Left lung (tissue), 10 donors: ENCODE data around the gene LEMD1. TPM values are rescaled to one million over a fixed set of nuclear protein-coding genes. Genes with fewer than 3 reads are reported as not detected.
A peak's percentile ranks its signal among the peaks of the same experiment; 100 is the strongest.

Experiments used
- ATAC-seq: fragments of 200-7000 bp; cut with Tn5 transposase; one replicate; pipeline ENCODE4 v1.9.1; 2020; ENCODE audit warnings: moderate library complexity
- DNase-seq, 4 donors: peaks; one replicate each; pipeline ENCODE4 v3.0.0-alpha.2; 2013 to 2020
- H3K27ac ChIP-seq, 2 donors: fragments of 200-600 bp; sonication (generic) in 1 of 2; one replicate each; pipeline versions ENCODE4 v1.5.0 to v1.8.0; 2020 to 2021
- H3K27me3 ChIP-seq, 2 donors: fragments of 200-600 bp; sonication (generic) in 1 of 2; one replicate each; pipeline versions ENCODE4 v1.5.0 to v1.8.0; 2020 to 2021
- H3K36me3 ChIP-seq, 2 donors: fragments of 200-600 bp; sonication (generic) in 1 of 2; one replicate each; pipeline versions ENCODE4 v1.5.0 to v1.8.0; 2020 to 2021
- H3K4me1 ChIP-seq, 2 donors: fragments of 200-600 bp; one replicate each; pipeline ENCODE4 v1.8.0; 2021
- H3K4me3 ChIP-seq, 2 donors: fragments of 200-600 bp; sonication (generic) in 1 of 2; one replicate each; pipeline versions ENCODE4 v1.5.0 to v1.8.0; 2020 to 2021; ENCODE audit warnings: mild to moderate bottlenecking in 1 of 2
- H3K9me3 ChIP-seq, 2 donors: fragments of 200-600 bp; sonication (generic) in 1 of 2; one replicate each; pipeline versions ENCODE4 v1.5.0 to v1.8.0; 2020 to 2021
- CTCF ChIP-seq, 2 donors: fragments of 200-600 bp; sonication (generic) in 1 of 2; IDR thresholded peaks; one replicate each; pipeline versions ENCODE4 v1.5.0 to v1.8.0; 2021; ENCODE audit warnings: antibody characterized with exemption in 2 of 2
- intact Hi-C, 2 donors: fragments of 100-400 bp; cut with DNase I; formaldehyde crosslinking; loops; one replicate each; pipeline versions ENCODE4 v1.11.2 to v1.14.2; 2022
- polyA plus RNA-seq, 6 donors: library from polyadenylated mRNA; unstranded; fragments of 120-200 nt; gene quantifications; one replicate each; pipeline ENCODE4 v1.2.1, GENCODE V29; 2013; ENCODE audit not compliant: insufficient read length in 6 of 6
- total RNA-seq, 2 donors: library from RNA; stranded (reverse); fragmentation: NEBNext Ultra II Directional; extraction: Animal tissue kit (Norgen Biotek cat#: 25700); gene quantifications; one replicate each; pipeline ENCODE4 v1.2.1, GENCODE V29; 2021
- donor health status: DM: no; HTN: yes; CAD: no.
- donor health status: DM: no; HTN: no; CAD: no.

The LEMD1 gene
- total and polyA plus RNA-seq, 8 donors = 2.1 to 4.4 (median 3.5) TPM

DNA sequence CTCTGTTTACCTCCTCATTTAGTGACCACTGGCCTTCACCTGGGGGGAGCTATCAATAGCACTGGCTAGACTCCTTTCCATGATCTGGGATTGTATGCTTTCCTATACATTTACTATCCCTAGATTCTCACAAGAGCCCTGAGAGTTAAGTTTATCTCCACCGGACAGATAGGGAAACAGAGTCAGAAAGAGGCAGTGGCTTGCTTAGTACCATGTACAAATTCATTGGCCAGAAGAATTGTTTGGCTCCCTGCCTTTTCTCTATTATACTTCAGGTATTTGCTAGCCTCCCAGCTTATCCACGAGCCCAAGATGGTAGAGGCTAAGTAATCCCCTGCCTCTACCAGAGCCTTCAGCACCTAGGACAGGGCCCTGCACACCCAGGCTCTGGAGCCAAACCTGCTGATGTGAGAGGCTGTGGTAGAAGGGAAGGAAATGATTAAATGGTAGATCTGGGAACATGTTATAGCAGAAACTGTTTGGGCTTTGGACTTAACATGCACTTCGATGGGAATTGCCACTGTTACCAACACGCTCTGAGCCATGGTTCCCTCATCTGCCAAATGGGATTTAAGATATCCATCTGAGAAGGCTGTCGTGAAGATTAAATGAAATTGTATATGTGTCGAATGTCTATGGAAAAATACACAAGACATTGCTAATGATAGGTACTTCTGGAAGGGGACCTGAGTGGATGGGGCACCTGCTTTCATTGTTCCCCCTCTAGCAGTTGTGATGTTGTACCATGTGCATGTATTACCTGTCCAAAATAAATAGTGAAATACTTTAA lies 37.1 kb upstream of the LEMD1 start:
- peak in 2 of 4 donors; percentile 54 to 77 for DNase-seq
- Histone ChIP-seq H3K36me3 (no peaks in the 10 kb centered on the region), H3K4me3 (no peak overlapping the region), H3K9me3 (no peaks in the 10 kb centered on the region), H3K27me3 (peaks cover 46 to 80% of the 10 kb centered on the region in 2 donors), H3K4me1 (peaks cover 13 to 21% of the 10 kb centered on the region in 2 donors), H3K27ac (no peak overlapping the region)
- ATAC-seq = peak; percentile 89
- intact Hi-C loops = no loop called here
- no peak for TF ChIP-seq CTCF (IDR thresholded peaks at IDR 0.05)

GRCh38 chr1:205456868-205457745 lies 35.3 kb upstream of the LEMD1 start:
- H3K36me3 ChIP-seq = no peaks in the 10 kb centered on the region
- peaks cover 13 to 21% of the 10 kb centered on the region in 2 donors for H3K4me1 ChIP-seq
- no peak overlapping the region for H3K27ac ChIP-seq
- no peak for TF ChIP-seq CTCF (IDR thresholded peaks at IDR 0.05)
- ATAC-seq (peak; percentile 42), DNase-seq (peak in 1 of 4 donors; percentile 79)
- intact Hi-C loops = no loop called here
- H3K4me3 ChIP-seq = peak overlapping the region in 1 of 2 donors; percentile 14
- no peaks in the 10 kb centered on the region for H3K9me3 ChIP-seq
- peaks cover 50 to 90% of the 10 kb centered on the region in 2 donors for H3K27me3 ChIP-seq

DNA sequence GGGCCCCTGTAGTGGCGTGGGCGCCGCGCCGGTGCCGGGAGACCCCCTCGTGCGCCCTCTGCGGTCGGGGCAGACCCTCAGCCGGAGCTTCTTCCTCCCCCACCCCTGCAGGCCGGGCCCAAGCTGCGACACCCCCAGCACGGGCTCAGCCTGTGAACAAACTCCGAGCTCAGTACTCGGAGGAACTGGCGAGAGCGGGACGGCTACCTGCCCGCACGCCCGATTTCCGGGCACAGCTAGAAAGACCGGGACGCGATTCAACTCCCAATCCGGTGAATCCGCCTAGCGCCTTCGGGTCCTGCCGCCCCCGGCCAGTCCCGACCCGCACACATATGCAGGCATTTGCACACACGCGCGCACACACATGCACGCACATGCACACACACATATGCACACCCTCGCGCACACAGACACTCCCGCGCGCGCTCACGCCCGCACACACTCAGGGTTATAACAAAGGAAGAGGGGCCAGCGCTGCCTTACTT lies 34.6 kb upstream of the LEMD1 start:
- H3K36me3 ChIP-seq = no peaks in the 10 kb centered on the region
- H3K4me1 ChIP-seq = peaks cover 13 to 21% of the 10 kb centered on the region in 2 donors
- DNase-seq = no peak
- TF ChIP-seq CTCF (IDR thresholded peaks at IDR 0.05) = no peak
- peaks cover 53 to 97% of the 10 kb centered on the region in 2 donors for H3K27me3 ChIP-seq
- H3K27ac ChIP-seq = no peak overlapping the region
- intact Hi-C loops = no loop called here
- ATAC-seq = peak; percentile 8
- H3K9me3 ChIP-seq = no peaks in the 10 kb centered on the region
- H3K4me3 ChIP-seq = peak overlapping the region in 1 of 2 donors; percentile 14

GRCh38 chr1:205455581-205456382 lies 33.9 kb upstream of the LEMD1 start, which contains the start of gene BLACAT1:
TSS of gene BLACAT1 (minus strand) at chr1:205456045.
- Histone ChIP-seq H3K4me1 (peaks cover 13 to 21% of the 10 kb centered on the region in 2 donors), H3K36me3 (no peaks in the 10 kb centered on the region), H3K27me3 (peaks cover 53 to 100% of the 10 kb centered on the region in 2 donors), H3K4me3 (peak within 1 kb of the TSS in 1 of 2 donors; percentile 14), H3K9me3 (no peaks in the 10 kb centered on the region), H3K27ac (no peak within 1 kb of the TSS)
- no peak for TF ChIP-seq CTCF (IDR thresholded peaks at IDR 0.05)
- intact Hi-C loops = no loop called here
- DNase-seq = no peak
- no peak for ATAC-seq
